RKO (cell line): ENCODE data around the gene CORO2B.
"Not testable (repeated sequence)": the region's sequence is repeated elsewhere in the genome, so short reads cannot be mapped to it uniquely, and the experiment has no call there.

Experiments
- DNase-seq: peaks from one replicate; pipeline ENCODE4 v3.0.0-alpha.2; 2016; ENCODE audit warnings: low spot score

CORO2B gene

GRCh38 chr15:68592054-68592453 is 13.3 kb downstream of the CORO2B start:
- no peak for DNase-seq

DNA sequence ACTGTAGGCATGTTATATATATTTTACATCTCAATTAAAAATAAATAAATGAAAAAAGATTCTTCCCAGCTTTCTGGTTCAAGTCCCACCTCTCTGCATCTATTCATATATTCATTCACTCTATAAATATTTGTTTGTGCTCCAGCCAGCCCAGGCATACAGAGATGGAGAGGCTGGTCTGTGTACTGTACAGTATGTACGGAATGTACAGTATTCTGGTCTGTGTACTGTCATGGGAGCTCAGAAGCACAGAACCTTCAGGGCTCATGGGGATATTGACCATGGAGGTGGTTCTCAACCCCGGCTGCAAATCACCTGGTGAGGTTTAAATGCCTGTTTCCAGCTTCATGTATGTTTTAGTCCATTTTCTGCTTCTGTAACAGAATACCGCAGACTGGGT is 13.8 kb downstream of the CORO2B start:
- DNase-seq, result no peak

DNA sequence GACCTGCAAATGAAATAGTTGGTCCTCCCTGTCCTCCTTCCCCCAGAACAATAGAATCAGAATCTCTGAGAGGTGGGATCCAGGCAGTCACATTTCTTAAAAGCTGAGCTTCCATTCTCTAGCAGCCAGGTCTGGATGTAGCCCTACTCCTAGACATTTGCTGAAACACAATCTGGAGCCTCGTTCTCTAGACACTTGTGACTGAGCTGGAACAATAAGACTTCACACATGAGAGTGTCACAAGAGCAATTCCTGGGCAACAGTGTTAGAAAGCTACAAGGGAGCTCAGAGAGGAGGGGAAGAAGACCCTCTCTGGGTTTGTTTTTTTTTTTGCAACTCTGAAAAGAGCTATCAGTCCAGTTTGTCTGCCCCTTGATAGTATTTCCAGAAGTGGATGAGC is 14.5 kb downstream of the CORO2B start:
- DNase-seq, result no peak

DNA sequence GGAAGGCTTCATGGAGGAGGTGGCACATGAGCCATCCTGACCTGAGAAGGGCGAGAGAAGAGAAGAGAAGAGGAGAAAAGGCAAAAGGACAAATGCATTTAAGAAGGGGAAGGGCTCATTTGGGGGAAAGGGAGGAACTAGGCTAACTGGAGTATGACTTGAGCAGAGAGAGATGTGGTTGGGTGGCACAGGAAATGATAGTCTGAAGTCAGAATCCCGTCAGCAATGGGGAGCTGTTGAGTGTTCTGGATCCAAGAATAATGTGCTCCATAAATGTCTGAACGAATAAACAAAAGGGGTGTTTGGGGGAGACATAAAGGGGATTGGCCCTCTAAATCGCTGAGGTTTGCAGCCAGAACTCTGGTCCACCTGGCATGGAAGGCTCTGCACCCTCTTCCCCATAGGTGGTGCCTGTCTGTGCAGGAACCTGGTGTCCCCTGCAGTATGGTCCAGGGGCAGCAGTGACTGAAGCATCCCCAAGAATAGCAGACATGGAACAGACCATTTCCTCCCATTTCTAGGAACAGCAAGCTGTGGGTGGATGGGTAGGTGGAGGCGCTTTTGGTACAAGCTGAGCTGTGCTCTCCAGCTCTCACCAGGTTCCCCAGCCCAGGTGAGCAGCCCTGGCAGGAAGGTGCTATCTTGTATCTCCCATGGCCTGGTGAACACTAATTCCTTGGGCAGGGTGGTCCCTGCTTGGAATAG is 15.2 kb downstream of the CORO2B start:
- no peak for DNase-seq

DNA sequence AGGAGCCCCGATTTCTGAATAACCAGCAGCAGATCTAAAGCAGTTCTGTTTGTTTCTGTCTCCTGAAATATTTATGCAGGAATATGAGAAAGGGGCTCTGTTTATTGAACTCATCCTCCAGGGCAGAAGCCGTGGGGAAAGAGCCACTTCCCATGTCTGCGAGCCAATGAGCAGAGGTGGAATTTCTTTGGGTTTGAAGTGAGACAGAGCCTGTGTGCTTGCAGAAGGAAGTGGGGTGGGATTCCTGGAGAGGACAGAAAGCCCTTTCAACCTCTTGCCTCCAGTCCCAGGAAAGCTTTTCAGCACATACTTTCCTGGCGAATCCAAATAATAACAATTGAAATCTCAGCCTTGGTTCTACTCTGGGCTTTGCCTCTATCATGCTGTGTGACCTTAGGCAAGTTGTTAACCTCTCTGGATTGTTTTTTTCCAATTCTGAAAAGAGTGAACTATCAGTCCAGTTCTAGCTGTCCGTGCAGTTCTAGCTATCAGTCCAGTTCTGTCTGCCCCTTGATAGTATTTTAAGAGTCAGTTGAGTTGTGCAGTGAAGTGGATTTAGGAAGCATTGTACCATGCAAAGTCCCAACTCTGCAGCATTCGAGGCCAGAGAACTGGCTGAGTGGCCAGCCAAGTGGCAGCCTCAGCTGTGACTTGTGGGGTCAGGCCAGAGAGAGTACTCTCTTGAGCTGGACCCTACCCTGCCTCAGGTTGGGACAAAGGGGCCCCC is 15.9 kb downstream of the CORO2B start:
- no peak for DNase-seq

- DNase-seq, result no peak
These were observed 16.4 kb downstream of the CORO2B start for GRCh38 chr15:68595260-68595564.

DNA sequence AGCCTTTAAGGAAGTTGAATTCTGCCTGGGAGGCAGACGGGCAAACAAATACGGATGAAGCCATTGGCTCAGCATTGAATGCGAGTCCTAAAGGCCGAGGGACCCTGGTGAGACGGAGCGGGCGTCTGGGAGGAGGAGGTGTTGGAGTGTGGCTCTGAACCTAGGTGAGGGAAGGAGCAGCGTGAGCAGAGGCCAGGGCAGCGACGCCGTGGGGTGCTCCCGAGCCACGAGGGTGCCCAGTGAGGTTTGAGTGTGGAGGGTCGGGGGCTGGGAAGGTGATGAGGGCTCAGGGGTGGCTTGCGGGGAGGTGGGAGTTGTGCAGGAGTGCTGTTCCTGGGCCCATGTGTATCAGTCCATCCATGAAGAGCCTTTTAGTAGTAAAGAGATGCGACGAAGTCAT is 17.0 kb downstream of the CORO2B start:
- no peak for DNase-seq

DNA sequence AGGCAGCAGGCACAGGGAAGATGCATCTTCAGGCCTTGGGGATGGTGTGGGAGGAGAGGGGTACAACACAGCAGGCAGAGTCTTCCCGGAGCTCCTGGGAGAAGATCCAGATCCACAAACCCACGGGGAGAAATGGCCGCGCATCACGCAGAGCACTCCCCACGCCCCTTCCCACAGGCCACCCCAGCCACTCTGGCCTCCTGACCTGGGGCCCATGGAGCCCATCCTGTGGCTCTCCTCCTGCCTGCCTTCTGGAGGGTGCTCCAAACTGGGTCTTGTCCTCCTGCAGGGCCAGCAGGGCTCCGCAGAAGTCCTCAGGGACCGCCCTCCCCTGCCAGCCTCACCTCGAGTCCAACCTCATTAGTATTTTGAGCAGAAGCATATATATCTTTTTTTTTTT is 17.9 kb downstream of the CORO2B start:
- no peak for DNase-seq

DNA sequence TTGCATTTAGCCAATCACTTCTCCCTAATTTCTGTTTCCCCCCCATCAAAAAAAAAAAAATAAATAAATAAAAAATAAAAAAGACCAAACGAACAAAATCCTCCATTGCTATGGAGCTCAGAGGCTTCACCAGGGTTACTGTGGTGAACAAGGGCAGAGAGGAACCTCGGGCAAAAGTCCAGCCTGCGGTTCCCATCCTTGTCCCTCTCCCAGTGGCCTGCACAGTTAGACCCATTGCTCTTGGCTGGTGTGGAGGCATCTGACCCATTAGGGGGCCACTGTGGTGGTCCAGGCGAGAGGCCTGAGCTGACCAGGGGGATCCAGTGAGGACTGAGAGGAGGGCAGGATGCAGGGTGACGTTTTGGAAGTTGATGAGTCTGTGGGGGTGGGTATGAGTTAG is 18.8 kb downstream of the CORO2B start:
- DNase-seq, result no peak

DNA sequence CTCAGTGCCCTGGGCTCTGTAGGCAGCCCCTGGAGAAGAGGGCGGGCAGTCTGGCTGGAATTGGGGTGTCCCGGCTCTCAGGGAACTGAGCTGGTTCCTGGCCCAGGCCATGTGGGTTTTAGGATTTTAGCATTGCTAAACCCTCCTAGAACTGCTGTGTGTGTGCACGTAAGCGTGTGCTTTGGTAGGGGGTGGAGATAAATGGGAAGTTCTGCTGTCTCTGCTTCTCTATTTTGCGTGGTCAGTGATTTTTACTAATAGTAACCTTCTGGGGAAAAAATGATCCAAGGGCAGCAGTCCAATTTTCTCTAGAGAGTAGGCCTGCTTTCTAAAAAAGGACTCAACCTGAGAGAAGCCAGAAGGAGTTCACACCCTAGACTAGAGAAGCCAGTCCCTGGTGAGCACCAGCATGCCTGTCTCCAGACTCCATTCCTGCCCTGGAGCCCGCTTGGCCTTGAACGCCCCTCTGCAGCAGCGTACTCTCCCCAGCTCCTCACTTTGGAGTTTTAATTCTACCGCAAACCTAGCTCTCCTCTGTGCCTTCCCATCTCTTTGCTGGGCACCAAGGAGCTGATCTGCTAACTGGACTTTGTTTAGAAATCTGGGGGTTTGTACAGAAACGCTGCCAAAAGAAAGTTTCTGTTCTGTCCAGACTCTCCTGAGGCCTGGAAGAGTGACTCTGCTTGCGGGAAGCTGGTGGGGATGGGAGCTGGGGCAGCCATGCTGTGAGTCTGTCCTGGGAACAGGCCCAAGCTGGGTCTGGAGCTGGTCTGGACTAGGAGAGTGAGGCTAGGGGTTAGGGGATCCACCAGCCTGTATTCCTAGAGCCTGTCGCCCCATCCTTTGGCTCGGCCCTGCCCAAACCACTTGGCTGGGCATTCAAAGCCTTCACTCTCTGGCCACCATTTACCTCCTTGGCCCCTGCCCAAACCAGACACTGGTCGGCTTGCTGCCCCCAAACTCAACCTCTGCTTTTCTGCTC is 19.7 kb downstream of the CORO2B start:
- no peak for DNase-seq

- DNase-seq, result no peak
These were observed 20.4 kb downstream of the CORO2B start for GRCh38 chr15:68599153-68599545.

- no peak for DNase-seq
These were observed 20.8 kb downstream of the CORO2B start for GRCh38 chr15:68599560-68600071.

DNA sequence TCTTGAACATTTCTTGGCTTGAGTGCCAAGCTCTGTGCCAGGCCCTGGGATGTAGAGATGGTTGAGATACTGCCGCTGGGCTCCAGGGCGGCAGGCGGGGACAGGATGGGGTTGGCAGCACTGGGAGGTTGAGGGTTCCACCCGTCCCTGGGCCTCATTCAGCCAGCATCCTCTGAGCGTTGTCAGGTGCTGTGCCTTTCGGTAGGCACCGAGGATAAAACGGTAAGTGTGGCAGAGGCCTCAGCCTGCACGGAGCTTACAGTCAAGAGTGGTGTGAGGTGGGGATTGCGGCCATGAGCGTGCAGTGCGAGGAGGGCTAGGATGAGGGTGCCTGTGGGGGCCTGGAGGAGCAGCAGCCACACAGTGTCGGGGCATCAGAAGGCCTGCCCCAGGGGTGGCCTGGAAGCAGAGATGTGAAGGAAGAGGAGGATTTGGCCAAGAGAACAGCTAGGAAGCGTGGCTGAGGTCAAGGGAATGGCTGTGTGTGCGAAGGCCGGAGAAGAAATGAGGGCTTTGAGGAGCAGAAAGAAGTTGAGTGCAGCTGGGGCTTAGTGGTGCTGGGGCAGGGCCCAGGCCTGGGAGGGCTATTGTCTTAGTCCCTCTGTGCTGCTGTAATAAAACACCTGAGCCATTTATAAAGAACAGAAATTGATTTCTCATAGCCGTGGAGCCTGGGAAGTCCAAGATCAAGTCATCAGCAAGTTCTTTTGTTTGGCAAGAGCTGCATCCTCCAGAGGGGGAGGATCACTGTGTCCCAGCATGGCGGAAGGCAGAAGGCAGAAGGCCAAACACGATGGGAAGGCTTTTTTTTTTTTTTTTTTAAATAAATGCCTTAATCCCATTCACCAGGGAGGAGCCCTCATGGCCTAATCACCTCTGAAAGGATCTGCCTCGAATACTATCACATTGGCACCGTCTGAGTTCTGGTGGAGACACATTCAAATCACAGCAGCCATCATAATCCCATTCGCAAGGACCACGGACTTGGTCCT is 22.7 kb downstream of the CORO2B start:
- no peak for DNase-seq

GRCh38 chr15:68602459-68603215 is 23.8 kb downstream of the CORO2B start:
- no peak for DNase-seq

DNA sequence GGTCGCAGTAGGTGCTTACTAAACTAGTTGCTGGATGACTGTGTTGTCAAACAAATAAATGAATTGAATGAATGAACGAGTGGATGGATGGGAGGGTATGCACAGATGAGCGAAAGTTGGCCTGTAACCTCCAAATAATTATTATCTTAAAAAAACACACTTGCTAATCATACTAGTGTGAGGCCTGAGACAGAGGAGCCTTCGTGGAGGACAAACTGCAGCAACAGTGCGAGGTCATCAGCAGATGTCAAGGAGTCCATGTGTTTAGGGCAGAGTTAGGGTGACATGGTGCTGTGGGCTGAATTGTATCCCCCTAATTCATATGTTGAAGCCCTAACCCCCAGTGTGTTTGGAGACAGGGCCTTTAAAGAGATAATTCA is 24.4 kb downstream of the CORO2B start:
- no peak for DNase-seq

- no peak for DNase-seq
These were observed 25.2 kb downstream of the CORO2B start for GRCh38 chr15:68603951-68604350.

- DNase-seq, result not testable (repeated sequence)
These were observed 26.2 kb downstream of the CORO2B start for GRCh38 chr15:68604840-68605478.

- no peak for DNase-seq
These were observed 27.6 kb downstream of the CORO2B start for GRCh38 chr15:68606375-68606774.

DNA sequence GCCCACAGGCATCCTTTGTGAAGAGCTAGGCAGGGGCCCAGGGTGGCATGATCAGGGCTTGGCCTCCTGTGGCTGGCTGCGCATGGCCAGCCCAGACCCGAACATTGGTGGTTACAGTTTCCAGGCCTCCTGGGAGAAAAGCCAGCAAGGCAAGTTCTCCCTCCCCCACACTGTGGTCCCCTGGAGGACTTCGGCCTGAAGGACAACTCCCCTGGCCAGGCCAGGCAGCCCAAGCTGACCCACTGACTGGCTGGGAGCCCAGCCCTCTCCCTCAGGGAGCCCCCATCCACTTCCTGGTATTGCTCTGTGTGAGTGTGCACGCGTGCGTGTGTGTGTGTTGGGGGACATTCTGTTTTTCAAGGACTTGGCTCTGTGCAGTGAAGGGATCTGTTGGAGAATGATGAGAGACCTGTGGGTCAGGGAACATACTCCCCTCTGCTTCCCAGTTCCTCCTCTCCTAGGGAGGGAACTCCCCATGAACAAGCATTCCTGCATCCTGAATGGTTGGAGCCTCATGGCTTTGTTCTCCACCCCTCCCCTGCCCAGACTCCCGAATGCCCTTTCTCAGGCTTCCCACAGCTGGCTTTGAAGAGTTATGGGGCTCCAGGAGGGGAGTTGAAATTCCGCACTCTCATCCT is 29.5 kb downstream of the CORO2B start:
- no peak for DNase-seq

DNA sequence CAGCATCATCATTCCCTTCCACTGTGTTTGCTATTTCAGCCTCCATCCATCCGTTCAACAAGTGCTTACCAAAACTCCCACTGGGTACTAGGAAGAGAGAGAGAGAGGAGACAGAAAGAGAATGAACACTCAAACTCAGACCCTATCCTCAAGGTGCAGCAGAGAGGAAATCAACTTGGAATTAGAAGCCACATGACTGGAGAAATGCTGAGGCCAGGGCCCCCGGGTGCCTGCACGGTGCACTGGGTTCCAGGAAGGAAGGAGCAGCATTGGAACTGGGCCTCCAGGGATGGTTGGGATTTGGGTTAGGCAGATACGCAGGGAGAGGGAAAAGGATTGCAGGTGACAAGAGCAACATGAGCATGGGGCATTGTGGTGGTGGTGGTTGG is 30.0 kb downstream of the CORO2B start:
- no peak for DNase-seq
